HG03108 (cell line): ENCODE measurements around the gene IER5L.
A peak's percentile ranks its signal among the peaks of the same experiment; 100 is the strongest.
"Not testable (repeated sequence)": the region's sequence is repeated elsewhere in the genome, so short reads cannot be mapped to it uniquely, and the experiment has no call there.

ENCODE experiments used
- ATAC-seq: cut with Tn5 transposase; IDR thresholded peaks from one replicate; pipeline ENCODE4 v1.9.1; 2021; ENCODE audit warnings: moderate library complexity; ENCODE audit not compliant: unreplicated experiment

The IER5L gene

DNA sequence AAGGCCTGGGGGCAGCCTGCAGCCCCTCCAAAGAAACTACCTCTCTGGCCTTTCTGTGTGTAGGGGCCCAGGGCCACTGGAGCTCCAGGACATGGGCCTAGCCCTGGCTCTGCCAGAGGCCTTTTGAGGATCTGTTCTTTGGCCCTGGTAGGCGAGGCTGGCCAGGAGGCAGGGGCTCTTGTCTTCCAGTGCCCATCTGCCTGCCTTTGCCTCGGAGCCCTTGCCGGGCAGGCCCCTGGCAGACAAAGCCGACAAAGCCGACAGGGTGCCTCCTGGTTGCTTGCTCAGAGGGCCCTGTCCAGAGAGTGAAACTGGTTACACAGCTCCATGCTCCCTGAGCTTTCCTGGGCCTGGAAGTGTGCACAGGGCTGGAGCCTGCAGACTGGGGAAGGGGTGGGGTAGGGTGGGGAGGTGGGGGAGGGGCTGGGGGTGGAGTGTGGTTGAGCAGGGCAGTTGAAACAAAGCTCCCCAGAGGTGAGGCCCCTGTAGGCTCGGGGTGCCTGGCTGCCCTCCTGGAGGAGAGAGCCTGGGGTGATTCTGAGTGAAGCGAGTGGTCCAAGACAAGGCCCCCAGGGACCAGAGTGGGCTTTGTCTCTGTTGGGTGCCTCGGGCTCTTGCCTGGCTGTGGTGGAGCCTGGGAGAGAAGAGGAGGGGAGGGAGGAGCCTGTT, 37.5 kb downstream of the IER5L start:
- peak; percentile 11 for ATAC-seq

DNA sequence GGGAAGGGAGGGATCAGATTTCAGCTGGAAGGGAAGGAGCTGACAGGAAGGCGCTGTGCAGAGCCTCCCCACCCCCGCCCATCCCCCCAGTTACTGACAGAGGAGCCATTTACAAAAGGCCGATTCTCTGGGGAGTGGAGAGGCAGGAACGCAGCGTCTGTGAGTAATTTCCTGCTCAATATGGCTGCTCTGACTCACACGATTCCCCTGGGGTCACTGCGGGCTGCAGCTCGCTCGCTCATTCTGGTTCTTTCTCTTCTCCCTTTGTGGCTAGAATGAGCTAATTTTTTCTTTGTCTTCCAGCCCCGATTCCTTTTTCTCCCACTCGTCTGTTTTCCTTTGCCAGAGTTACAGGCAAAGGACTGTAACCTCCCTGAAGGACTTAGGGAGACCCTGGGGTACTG, 38.1 kb downstream of the IER5L start:
- ATAC-seq = peak; percentile 60

DNA sequence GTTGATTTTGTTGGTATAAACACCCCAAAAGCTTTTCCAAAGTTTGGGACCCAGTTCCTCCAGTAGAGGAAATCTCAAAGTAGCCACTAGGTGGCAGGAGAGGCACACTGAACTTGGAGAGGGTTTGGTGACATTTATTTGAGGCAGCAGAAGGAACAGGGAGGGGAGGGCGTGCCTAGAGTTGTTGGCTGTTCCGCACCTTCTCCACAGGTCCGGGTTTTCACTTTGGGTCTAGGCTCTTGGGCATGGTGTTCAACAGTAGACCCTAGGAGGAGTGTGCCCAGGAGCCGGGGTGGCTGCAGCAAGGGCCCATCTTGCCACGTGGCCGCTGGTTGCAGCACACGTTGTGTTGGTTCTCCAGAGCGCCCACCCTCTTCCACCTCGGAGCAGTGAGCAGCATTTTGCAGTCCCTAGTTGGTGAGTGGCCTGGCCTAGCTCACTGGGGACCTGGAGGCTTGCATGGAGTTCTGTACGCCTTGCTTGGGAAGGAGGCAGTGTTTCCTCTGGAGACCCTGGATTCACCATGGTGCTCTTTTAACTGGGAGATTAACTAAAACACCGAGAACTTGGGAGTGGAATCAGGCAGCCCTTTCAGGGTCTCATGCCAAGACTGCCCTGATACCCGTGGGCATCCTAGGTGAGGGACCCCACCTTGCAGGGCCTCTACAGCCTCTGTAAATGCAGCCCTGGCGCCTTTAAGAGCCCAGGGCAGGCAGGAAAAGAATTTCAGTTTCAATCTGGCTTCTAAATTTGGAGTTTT, 38.6 kb downstream of the IER5L start:
- peak; percentile 27 for ATAC-seq

DNA sequence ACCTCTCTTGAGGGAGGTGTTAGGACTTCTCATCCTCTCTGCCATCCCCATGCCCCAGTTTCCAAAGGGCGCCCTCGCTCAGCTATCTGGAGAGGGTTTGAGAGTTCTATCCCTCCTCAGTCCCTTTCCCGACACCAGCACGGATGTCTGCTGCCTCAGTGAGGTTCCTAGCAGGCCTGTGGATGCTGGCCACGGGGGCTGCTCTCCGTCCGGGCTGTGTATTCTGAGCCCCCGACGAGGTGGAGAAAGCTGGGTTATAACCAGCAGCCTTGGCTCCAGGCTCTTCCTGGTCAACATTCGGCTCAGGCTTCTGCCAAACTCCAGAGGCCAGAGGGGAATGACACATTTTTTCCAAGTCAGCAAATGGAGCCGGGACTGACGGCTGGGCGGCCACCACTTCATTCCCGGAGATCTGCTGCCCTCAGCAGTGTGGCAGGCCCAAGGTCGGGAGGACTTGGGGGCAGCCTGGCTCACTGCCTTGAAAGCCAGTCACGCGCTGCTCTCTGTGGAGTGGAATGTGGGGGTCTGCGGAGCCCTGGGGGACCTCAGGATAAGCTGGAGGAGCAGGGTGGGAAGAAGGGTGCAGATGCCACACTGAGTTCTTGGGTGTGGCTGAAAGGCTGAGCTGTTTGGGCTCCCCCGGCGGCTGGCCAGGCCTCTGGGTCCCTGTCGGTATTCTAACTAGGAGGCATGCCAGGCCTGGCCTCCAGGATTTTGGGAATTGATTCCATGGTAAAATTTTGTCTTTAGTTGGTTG, 39.4 kb downstream of the IER5L start:
- no peak for ATAC-seq

DNA sequence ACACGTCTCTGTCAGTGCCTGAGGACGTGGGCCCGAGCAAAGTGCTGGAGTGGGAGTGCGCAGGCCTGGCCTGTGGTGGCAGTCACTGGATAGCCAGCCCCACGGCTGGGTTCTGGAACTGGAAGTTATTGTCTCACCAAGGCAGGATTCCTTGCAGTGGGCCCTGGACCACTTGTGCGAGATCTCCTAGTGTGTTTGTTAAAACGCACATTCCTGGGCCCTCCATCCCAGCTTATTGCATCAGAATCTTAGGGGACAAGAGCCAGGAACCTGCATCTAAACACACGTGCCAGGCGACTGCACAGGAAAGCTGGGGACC, 40.0 kb downstream of the IER5L start:
- ATAC-seq = no peak

DNA sequence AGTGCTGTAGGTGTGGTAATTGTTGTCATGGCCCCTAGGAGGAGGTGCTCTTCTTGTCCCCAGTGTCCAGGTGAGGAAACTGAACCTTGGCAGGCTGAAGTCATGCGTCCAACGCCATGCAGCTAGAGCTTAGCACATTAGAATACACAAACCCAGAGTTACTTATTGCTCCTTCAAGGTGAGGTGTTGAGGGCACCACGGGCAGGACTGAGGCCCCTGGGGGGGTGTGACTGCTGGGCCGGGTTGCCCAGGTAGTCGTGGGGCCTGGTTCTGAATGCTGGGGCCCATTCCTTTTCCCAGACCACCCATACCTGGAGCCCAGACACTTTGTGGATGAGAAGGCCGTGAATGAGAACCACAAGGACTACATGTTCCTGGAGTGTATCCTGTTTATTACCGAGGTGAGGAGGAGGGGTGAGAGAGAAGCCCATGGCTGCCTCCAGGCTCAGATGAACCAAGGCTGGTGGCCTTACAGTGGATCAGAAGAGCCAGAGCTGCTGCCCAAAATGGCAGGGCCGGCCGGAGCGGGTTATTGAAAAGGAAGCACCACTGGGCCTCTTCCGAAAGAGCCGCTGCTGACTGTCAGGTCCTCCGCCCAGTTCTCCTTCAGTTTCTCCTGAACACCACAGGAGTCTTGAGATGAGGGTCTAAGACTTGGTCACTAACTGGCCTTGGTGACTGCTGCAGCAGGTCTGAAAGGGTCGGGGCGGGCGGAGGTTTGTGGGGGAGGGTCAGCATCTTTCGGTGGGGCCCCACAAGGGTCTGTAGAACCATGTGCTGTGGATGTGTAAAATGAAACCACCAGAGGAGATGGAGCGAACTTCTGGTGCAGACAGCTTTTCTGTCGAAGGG, 40.5 kb downstream of the IER5L start:
- ATAC-seq = no peak

DNA sequence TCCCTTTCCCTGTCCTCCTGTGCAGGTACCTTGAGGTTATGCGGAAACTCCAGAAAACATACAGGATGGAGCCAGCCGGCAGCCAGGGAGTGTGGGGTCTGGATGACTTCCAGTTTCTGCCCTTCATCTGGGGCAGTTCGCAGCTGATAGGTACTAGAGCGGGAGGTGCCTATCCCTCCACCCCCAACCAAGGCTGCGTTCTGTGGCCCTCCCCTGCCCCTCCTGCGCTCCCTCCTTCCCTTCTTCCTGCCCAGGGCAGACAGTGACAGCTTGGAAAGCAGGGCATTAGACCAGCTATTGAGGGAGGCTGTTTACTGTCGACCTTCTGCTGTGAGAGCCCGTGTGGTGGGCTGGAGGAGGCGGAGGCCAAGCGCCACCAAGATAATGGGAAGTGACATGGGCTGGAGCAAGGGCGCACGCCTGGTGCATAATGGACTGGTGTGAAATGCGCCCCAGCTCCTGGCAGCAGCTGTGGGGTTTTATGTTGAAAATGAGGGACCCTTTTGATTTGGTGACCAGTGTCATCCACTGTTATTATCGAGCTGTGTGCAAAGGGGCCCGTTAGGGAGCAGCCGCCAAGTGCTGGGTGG, 41.5 kb downstream of the IER5L start:
- no peak for ATAC-seq

DNA sequence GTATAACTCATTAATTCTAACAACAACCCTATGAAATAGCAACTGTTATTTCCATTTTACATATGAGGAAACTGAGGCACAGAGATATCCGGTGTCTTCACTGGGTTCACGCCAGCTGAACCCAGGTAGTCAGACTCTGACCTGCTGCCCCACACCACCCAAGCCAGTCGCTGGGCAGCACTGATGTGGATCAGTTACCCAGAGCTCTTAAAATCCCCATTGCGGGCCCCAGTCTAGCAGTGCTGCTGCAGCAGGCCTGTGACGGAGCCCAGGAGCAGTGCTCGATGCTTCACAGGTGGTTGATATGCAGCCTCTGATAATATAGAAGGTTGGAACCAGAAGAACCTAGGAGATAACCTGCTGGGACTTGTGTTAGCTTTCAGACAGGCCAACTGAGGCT, 42.6 kb downstream of the IER5L start:
- ATAC-seq = no peak

DNA sequence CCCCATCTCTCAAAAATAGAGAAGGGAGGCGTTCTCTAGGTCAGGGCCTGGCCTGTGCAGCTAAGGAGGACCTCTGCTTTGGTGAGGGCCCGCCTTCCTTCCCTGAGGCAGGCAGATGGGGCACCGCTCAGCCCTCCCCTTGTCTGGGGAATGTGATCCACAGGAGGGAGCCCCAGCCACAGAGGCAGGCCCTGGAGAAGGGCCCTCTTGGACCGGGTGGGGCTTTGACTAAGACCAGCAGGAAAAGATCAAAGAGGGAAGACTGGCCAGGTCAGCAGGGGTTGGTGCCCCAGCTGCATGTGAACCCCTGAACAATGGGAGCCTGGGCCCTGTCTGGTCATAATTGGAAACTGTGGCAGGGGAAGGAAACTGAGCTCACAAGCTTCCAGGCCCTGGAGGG, 45.0 kb downstream of the IER5L start:
- ATAC-seq = no peak

DNA sequence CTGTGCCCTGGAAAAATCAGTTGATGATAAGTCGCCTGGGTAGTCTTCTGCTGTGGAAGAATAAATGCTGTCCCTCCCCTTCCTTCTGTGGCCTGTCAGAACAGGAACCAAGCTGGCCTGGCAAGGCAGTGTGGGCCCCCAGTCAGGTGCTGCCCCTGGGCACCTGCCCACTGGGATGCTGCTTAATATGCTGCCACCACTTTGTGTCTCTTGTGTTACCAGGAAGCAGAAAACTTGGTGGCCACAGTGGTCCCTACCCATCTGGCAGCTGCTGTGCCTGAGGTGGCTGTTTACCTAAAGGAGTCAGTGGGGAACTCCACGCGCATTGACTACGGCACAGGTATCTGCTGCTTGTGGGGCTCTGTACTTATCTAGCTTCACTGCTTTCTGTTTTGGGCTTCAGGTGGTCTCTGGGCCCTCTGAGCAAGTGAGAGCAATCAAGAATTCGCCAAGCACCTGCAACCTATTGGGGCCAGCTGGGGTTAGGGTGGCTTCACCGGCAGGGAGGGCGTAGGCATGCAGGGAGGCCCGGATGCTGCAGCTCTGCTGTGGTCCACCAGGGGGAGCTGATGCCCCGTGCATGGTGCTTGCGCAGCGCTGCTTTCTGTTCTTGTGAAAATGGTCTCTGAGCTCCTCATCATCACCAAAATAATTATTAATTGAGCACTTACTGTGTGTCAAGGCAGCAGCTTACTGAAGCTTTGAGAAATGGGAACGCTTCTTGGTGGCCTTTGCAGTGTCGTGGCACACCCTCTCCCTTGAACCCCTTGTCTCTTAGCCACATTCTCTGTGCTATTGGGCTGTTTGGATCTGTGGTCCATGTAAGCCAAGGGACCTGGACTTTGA, 46.5 kb downstream of the IER5L start:
- no peak for ATAC-seq

DNA sequence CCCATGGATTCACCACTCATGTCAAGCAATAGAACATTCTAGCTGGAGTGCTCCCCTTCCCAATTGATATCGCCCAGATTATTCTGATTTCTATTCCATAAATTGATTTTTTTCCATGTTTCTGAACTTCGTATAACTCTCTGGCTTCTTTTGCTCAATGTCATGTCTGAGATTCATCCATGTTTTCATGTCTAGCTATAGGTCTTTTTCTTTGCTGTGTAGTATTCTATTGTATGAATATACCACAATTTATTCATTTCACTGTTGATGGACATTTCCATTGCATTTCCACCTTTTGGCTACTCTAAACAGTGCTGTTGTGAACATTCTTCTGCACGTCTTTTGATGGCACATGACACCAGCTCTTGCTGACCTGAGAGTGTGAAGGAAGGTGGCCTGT, 47.3 kb downstream of the IER5L start:
- no peak for ATAC-seq

DNA sequence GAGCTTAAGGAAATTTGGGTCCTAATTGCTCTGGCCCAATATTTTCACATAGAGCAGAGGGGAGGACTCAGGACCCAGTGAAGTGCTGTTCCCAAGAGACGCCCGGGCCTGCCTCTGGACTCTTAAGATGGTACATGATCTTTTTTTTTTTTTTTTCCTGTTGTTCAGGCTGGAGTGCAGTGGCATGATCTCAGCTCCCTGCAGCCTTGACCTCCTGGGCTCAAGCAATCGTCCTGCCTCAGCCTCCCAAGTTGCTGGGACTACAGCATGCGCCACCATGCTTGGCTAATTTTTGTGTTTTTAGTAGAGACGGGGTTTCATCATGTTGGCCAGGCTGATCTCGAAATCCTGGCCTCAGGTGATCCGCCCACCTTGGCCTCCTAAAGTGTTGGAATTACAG, 47.8 kb downstream of the IER5L start:
- not testable (repeated sequence) for ATAC-seq

DNA sequence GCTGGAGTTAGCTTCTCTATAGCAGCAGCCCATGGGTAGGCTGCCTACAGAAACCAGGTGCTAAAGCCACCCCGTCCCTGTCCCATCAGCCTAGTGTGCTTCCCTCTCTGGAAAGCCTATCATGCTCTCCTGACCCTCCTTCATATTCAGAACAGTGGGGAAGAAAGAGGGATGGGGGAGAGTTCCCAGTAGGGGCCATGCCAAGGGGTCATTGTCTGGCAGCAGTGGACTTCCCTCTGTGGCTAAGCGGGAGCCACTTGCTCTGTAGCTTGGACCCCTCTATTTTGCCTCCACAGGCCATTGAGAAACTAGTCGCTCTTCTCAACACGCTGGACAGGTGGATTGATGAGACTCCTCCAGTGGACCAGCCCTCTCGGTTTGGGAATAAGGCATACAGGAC, 49.4 kb downstream of the IER5L start:
- no peak for ATAC-seq

DNA sequence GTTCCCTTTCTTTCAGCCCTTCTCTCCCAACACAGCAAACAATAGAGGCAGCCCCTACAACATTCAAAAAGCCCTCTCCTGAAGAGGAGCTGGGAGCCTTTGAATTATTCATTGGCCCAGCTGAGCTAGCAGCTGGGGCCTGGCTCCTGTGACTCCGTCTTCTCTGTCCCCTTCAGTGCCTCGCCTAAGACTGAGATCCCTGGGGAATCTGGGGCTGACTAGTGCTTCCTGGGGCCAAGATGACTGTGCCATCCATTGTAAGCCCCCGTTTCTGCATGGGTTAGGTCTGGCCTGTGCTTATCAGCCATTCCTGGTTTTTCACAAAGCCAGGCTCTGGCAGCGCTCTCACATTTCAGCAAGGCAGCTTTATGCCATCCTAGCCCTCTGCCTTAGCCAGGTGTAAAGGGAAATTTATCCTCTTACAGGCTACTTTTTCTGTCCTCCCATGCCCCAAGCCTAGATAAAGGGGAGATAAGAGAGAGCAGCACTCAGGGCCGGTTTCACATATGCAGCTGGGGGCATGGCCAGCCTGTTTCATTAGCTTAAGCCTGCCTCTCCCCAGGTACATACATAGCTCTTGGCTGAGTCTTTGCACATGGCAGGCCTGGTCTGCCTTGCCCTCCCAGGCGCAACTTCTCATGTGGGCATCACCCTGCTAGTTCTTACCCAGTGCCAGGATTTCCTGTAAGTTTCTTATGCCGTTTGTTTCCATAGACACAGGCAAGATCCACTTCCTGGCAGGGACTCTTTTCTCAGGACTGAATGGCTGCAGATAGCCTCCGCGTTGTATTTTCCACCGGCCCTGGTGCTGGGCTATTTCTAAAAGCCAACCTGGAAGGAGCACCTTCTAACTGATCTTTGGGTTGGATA, 51.1 kb downstream of the IER5L start:
- no peak for ATAC-seq
